ENCODE results near the gene SEC62.
"Not testable (repeated sequence)": the region's sequence is repeated elsewhere in the genome, so short reads cannot be mapped to it uniquely, and the experiment has no call there.

SEC62 gene

DNA sequence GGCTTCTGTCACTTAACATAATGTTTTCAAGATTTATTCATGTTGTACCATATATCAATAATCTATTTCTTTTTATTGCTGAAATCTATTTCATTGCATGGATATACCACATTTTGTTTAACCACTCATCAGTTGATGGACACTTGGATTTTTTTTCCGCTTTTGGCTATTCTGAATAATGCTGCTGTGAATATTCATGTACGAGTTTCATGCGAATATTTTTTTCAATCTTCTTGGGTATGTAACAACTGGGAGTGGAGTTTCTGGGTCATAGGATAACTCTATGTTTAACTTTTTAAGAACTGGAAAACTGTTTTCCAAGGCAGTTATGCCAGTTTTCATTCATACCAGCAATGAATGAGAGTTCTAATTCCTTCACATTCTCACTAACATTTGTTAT lies 49.5 kb downstream of the SEC62 start:
- no peak for DNase-seq (ENCODE audit: low spot score)

DNA sequence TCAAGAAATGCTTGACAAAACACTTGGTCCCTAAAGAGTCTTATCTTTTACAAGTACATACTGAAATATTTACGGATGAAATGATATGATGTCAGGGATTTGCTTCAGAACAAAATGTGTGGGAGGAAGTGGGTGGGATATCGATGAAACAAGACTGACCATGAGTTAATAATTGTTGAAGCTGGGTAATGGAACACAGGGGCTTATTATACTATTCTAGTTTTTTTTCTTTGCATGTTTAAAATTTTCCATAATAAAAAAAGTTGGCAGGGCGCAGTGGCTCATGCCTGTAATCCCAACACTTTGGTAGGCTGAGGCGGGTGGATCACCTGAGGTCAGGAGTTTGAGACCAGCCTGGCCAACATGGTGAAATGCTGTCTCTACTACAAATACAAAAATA lies 52.7 kb downstream of the SEC62 start:
- DNase-seq (ENCODE audit: low spot score): not testable (repeated sequence)

DNA sequence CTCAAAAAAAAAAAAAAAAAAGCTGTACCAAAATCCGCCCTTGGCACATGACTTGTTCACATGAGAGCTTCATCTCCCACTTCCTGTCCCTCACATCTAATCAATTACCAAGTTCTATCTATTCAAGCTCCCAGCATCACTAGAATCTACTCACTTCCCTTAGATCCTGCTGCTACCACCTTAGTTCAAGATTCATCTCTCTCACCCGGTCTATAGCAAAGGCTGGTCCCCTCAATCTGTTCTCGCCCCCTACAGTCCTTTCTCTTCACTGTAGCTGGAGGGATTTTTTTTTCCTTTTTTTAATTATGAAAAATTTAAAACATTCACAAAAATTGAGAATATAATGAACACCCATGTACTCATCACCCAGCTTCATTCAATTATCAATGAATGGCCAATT lies 54.5 kb downstream of the SEC62 start:
- DNase-seq (ENCODE audit: low spot score): no peak

DNA sequence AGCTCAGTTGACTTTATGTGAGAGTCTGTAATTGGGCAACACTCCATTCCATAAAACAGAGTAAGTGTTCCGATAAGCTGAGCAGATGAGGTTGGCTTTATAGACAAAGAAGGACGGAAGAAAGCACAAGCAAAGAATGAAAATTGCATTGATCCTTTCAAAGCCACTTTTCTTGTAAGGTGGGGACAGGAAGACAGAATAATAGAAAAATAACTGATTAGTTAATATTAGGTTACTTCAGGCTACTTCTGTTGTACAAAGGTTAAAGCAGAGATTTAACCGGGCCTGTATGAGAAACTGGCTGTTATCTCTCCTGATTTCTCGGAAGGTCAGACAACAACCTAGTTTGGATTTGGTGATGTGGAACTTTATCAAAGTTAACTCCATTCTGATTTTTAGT lies 55.7 kb downstream of the SEC62 start:
- DNase-seq (ENCODE audit: low spot score): no peak

DNA sequence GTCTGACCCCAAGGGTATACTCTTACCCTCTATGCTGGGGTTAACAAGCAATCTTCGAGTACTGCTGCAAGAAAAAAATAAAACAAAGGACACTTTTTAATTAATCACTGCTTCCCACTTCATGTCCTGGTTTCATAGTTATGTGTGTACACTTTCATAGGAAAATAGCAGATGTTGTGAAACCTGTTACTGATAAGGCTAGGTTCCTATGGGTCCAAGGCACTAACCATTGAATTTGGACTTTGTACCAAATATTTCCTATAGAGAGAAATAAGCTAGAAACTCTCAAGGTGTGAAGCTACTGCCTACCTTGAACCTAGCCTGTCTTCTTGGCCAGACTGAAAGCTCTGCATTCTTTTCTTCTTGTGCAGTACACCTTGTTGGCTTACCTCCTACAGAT lies 56.6 kb downstream of the SEC62 start:
- DNase-seq (ENCODE audit: low spot score): no peak

DNA sequence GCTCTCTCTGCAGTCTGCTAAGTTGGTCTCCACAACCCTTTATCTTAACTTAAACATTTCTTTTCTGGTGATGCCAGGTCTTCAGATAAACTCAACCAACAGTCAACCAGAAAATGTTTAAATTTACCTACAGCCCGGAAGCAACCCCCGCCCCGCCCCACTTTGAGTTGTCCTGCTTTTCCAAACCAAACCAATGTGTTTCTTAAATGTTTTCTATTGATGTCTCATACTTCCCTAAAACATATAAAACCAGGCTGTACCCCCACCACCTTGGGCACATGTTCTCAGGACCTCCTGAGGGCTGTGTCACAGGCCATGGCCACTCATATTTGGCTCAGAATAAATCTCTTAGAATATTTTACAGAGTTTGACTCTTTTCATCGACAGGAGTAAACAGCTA lies 58.0 kb downstream of the SEC62 start:
- DNase-seq (ENCODE audit: low spot score): no peak

DNA sequence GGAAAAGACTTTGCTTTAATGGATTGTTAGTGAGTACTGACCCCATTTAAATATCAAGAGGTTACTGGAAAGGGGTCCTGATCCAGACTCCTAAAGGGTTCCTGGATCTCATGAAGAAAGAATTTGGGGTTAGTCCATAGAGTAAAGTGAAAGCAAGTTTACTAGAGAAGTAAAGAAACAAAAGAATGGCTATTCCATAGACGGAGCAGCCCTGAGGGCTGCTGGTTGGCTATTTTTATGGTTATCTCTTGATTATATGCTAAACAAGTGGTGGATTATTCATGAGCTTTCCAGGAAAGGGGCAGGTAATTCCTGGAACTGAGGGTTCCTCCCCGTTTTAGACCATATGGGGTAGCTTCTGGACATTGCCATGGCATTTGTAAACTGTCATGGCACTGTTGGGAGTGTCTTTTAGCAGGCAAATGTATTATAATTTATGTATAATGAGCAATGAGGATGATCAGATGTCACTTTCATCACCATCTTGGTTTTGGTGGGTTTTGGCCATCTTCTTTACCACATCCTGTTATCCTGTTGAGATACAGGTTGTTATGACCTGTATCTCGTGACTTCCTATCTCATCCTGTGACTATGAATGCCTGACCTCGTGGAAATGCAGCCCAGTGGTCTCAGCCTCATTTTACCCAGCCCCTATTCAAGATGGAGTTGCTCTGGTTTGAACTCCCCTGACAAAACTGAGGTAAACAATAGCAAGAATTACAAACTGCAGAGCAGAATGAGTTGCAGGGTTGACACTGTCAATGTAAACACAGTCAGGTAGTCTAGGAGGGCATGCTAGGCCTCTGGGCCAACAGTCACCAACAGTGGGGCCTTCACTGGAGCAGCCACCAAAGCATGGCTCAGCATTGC lies 60.9 kb downstream of the SEC62 start:
- DNase-seq (ENCODE audit: low spot score): no peak

DNA sequence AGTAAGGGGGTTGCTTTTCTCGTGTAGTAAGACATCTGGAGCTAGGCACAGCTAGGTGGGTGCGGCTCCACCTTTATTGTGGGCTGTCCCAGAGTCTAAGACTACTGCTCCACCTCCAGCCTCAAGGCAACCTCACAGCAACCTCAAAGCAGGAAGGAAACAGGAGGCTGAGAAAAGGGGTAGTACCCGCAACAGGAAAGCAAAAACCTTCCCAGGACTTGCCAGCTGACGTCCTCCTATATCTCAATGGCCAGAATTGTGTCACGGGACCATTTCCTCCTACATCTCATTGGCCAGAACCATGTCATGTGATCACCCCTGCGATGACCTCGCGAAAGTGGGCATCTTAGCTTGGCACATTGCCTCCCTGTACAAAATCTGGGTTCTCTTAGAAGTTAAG lies 66.9 kb downstream of the SEC62 start:
- DNase-seq (ENCODE audit: low spot score): no peak

DNA sequence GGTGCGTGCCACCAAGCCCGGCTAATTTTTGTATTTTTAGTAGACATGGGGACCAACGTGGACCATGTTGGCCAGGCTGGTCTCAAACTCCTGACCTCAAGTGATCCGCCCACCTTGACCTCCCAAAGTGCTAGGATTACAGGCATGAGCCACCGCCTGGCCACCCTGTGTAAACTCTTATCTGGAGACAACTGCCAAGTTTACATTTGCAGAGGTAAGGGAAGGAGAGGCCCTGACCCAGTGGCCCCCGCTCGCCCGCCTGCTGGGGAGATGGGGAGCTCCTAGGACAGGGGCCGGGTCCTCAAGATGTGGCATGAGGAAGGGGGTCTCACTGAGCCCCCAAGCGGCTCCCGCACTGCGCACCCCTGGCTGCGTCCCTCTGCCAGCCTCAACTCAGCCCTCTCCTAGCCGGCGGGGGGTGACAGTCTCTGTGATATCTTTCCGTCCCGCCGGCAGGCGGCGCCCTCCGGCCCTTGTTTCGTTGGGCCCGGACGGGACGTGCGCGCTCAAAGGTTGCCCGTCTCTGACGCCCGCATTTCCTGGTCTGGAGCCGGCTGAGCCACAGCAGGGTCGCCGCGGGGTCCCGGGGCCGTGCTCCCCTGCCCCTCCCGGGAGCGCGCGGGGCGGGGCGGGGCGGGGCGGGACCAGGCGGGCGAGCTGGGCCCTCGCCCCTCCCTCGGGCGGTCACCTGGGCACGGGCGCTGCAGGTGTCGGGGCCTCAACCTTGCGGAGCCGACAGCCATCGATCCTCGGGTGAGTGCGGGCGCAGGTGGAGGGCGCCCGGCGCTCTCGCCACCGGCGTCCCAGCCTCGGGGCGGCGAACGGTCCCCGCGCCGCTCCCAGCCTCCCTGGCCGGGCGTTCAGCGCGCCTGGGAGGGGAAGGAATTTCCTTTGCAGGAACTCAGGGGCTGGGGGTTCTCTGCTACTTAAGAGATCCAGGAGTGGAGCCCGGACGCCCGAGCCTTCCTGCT lies 71.1 kb downstream of the SEC62 start, which contains the start of gene GPR160:
Gene GPR160, plus strand, starts transcription at position 533 of the 971 bp plus-strand sequence. CDS start 45,978 bp downstream, outside the sequence.
- DNase-seq (ENCODE audit: low spot score): peak; percentile 45

DNA sequence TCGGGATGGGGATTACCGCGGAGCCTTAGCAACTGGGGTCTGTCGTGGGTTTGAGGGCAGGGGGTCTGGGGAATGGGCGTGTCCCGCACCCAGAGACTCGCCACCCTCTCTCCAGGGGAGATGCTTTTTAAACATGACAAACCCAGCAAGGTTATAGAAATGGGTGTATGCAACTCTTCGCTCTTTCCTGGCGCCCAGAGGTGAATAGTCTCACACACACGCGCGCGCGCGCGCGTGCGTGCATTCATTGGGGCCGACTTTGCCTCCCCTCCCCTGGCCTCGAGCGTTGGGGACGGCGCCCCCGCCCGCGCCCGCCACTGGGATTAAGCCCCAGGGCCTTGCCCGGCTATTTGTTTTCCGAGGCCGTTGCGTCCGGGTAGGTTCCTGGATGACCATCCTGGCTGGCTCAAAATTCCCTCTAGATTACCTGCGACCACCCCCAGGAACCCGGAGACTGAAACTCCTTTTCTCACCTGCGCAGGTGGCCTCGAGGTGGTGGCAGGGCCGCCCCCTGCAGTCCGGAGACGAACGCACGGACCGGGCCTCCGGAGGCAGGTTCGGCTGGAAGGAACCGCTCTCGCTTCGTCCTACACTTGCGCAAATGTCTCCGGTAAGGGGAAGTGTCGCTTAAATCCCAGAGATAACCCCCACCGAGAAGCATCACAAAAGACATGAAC lies 72.0 kb downstream of the SEC62 start:
- no peak for DNase-seq (ENCODE audit: low spot score)

DNA sequence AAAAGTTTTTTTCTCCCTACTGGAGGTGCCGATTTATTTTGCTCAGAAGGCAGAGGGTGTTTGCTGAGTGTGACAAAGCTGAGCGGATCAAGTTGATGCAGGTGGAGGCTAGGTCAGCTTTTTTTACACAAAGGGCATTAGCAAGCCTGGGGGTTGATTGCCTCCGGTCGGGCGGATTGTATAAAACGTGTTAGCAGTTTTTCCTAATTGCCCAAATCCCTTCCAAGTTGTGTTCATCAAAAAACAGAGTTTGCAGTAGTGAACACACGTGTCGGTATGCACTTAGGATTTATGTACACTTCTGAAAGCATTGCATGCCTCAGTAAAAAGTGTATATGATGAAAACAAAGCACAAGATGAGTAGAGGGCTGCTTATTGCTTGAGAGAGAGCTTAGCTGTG lies 73.8 kb downstream of the SEC62 start:
- DNase-seq (ENCODE audit: low spot score): no peak

DNA sequence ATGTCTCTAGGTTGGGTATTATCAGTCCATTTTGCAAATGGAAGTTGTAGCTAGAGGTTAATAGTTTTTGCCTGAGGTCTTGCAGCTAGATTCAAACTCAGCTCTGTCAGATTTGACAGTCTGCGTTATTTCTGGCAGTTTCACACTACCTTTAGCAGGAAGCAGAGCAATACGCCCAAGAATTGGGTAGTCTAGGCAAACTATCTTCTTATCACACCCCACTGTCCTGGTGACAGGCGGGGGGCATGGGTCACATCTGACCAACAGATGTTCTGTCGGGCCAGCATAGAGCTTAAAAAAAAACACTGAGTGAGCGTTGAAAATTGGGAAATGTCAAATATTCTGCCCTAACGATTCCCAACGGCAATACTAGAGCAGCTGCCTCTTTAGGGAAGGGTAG lies 76.9 kb downstream of the SEC62 start:
- no peak for DNase-seq (ENCODE audit: low spot score)

DNA sequence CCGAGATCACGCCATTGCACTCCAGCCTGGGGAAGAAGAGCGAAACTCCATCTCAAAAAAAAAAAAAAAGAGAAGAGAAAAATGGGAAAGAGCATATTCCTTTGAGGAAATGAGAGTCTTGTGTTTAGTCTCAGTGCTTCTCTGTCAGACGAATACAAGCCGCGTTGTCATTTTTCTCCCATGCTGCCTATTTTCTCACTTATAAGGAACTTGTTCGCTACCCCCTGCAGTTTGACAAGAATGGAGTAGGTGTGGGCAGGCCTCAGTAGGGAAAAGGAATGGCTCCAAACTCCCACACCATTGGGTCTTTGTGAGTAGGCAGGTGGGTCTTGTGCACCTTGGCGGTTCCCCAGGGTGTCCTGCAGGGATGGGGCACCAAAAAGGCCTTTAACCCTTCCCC lies 77.7 kb downstream of the SEC62 start:
- DNase-seq (ENCODE audit: low spot score): peak; percentile 44

DNA sequence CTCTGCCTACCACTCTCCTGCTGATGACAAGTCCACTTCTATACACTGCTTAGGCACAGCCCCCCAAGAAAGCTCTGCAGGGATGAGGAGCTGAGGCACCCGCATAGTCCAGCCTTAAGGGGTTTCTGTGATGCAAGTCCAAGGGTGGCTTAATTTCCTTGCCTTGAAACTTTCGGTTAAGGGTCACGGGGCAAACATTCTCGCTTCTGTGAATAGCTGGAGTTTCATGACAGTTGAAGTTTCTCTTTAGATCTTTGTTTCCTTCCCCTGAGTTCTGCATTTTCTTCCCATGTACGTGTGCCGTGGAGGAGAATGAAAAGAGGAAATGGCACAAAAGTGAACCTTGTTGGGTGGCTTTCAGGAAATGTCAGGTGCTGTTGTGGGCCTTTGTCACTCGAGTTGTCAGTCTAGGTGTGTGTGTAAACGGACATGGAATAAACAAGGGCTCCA lies 78.2 kb downstream of the SEC62 start:
- DNase-seq (ENCODE audit: low spot score): peak; percentile 46

DNA sequence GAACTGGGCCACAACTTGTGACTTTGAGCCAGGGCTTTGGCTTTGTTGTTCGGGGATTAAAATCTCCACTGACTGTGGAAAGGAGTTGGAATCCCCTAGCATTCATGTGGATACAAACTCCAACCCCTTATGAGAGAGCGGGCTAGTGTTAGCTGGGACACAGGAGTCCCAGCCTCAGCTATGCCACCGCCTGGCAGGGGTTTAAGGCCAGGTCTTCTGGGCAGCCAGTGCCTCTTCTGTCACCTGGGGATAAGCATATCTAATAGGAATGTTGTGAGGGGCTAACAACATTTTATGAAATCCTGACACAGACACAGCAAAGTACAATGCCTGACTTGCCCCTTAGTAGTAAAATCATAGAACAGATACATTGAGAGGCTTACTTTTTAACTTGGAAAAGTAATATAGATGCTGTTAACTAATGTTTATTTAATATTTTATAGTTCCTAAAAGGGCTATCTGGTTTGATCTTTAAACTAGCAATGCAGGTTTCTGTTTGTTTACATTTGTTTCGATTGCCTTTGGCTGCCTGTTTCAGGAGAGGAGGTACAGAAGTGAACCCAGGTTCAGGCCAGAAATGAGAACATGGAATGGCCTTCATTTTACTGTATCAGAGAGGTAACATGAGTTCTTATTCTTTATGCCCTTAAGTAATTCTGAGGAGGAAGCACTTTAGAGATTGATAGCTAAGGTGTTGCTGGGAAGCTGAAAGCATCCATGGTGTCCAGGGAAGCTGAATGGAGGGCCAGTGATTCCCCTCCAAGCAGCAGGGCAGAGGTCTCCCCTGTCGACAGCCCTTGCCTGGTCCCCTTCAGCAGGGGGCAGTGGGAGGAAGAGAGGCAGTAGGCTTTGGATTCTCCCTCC lies 79.9 kb downstream of the SEC62 start:
- DNase-seq (ENCODE audit: low spot score): no peak

DNA sequence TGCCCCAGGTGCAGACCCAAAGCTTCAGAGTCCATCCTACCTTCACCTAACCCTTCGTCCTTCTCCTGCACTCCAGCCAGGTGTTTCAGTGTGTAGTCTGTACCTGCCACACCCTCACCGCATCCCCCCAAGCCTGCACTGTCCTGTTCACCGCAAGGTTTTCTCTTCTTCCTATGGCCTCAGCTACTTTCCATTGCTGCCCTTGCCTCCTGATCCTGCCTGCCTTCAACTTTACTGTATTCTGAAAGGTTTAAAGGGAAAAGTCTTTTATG lies 80.5 kb downstream of the SEC62 start:
- no peak for DNase-seq (ENCODE audit: low spot score)

All from Ammon's horn (tissue), 1 donor.